ENCODE data around the gene RPS15. TPM values are rescaled to one million over a fixed set of nuclear protein-coding genes. Genes with fewer than 3 reads are reported as not detected.

Gene RPS15
- total and polyA plus RNA-seq, 9 of the 15 experiments (the other 6 are each of a cell fraction or from before 2014, with no cell fraction given) = 605 to 2,791 (median 957) TPM

DNA sequence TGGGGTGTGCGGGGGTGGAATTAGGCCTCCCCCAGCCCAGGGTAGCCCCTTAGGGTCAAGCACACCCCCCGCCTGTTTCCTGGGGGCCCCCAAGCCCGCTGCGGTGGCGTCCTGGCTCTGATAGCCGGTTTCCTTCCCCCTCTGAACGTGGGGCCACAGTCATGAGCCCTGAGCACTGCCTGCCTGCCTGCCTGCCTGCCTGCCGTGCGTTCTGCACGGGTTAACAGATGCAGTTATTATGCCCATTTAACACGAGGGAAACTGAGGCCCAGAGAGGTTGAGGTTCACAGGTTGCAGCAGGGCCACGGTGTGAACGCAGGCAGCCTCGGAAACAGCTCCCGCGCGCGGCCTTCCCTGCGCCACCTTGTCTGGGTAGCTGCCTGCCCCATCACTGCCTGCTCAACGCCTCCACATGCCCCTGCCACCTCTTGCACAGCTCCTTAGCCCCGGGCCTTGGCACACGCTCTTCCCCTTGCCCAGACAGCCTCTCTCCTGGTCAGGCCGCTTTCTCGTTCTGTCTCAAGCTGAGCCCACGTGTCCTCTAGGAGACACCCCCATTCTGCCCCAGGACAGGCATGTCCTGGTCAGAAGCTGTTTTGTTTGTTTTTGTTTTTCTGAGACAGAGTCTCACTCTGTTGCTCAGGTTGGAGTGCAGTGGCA lies 35.7 kb upstream of the RPS15 start:
- Histone ChIP-seq H3K4me2 (ENCODE audit: insufficient read depth, low read length) (no peak overlapping the region), H3K9ac (ENCODE audit: insufficient read depth in 1 of 2, low read depth in 2 of 2, low read length in 2 of 2) (peak overlapping the region in 1 of 2 experiments; percentile 81; a peak in 2 of 4 replicates), H3K4me1 (replicated peaks in 1 of 2; ENCODE audit: control insufficient read depth in 2 of 2, insufficient read depth in 2 of 2, low read length in 2 of 2) (peaks cover 7 to 61% of the 10 kb centered on the region in 2 experiments; a peak in 4 of 5 replicates), H3K27ac (ENCODE audit: extremely low read depth, low read depth, low read length) (no peak overlapping the region), H3K9me3 (replicated peaks; ENCODE audit: control insufficient read depth, insufficient read depth, low read depth, low read length) (no peaks in the 10 kb centered on the region), H3K4me3 (no peak overlapping the region), H3K79me2 (ENCODE audit: control insufficient read depth, insufficient read depth, low read length) (peaks cover 13% of the 10 kb centered on the region), H3K9me1 (ENCODE audit: control insufficient read depth, insufficient read depth, low read length) (no peaks in the 10 kb centered on the region), H3K27me3 (ENCODE audit: control insufficient read depth in 2 of 2, insufficient read depth in 2 of 2, low read length in 2 of 2) (no peaks in the 10 kb centered on the region), H2AFZ (ENCODE audit: low read depth, low read length) (no peak overlapping the region), H4K20me1 (replicated peaks; ENCODE audit: control insufficient read depth, insufficient read depth, low read length) (no peaks in the 10 kb centered on the region), H3K36me3 (ENCODE audit: control insufficient read depth, insufficient read depth, low read length) (peaks cover 8% of the 10 kb centered on the region; the same call in 1 of the 3 replicates)
- ChIA-PET CTCF (ENCODE audit: low intra/inter-chr PET ratio) (no interaction called here), POLR2A (interaction anchor here (0.6 to 1.9 kb wide), 4 partner anchors 8 to 447 kb away, joined by 3 to 7 read pairs (median 4); no protein-coding TSS in a partner anchor)
- no peak for DNase-seq (ENCODE audit: extremely low read depth in 1 of 4, low spot score in 3 of 4)
- intact Hi-C loops (cut with micrococcal nuclease) = no loop called here
- FAIRE-seq = peak; percentile 37
- BruUV-seq (replicated peaks) = no TSS peak
- no peak for TF ChIP-seq NR2C2 (CRISPR knock-in tag; IDR thresholded peaks at IDR 0.05)
- no peak for TF ChIP-seq NR2C2 (tag; IDR thresholded peaks at IDR 0.05)
- TF ChIP-seq ZBTB33 (CRISPR knock-in tag; IDR thresholded peaks at IDR 0.05) = peak; percentile 84
- peak; percentile 39 for TF ChIP-seq PCBP1 (IDR thresholded peaks at IDR 0.05; ENCODE audit: low read depth, low read length, poor library complexity, severe bottlenecking)
- no peak for TF ChIP-seq EP400 (IDR thresholded peaks at IDR 0.05)
- TF ChIP-seq, protein P1, sequence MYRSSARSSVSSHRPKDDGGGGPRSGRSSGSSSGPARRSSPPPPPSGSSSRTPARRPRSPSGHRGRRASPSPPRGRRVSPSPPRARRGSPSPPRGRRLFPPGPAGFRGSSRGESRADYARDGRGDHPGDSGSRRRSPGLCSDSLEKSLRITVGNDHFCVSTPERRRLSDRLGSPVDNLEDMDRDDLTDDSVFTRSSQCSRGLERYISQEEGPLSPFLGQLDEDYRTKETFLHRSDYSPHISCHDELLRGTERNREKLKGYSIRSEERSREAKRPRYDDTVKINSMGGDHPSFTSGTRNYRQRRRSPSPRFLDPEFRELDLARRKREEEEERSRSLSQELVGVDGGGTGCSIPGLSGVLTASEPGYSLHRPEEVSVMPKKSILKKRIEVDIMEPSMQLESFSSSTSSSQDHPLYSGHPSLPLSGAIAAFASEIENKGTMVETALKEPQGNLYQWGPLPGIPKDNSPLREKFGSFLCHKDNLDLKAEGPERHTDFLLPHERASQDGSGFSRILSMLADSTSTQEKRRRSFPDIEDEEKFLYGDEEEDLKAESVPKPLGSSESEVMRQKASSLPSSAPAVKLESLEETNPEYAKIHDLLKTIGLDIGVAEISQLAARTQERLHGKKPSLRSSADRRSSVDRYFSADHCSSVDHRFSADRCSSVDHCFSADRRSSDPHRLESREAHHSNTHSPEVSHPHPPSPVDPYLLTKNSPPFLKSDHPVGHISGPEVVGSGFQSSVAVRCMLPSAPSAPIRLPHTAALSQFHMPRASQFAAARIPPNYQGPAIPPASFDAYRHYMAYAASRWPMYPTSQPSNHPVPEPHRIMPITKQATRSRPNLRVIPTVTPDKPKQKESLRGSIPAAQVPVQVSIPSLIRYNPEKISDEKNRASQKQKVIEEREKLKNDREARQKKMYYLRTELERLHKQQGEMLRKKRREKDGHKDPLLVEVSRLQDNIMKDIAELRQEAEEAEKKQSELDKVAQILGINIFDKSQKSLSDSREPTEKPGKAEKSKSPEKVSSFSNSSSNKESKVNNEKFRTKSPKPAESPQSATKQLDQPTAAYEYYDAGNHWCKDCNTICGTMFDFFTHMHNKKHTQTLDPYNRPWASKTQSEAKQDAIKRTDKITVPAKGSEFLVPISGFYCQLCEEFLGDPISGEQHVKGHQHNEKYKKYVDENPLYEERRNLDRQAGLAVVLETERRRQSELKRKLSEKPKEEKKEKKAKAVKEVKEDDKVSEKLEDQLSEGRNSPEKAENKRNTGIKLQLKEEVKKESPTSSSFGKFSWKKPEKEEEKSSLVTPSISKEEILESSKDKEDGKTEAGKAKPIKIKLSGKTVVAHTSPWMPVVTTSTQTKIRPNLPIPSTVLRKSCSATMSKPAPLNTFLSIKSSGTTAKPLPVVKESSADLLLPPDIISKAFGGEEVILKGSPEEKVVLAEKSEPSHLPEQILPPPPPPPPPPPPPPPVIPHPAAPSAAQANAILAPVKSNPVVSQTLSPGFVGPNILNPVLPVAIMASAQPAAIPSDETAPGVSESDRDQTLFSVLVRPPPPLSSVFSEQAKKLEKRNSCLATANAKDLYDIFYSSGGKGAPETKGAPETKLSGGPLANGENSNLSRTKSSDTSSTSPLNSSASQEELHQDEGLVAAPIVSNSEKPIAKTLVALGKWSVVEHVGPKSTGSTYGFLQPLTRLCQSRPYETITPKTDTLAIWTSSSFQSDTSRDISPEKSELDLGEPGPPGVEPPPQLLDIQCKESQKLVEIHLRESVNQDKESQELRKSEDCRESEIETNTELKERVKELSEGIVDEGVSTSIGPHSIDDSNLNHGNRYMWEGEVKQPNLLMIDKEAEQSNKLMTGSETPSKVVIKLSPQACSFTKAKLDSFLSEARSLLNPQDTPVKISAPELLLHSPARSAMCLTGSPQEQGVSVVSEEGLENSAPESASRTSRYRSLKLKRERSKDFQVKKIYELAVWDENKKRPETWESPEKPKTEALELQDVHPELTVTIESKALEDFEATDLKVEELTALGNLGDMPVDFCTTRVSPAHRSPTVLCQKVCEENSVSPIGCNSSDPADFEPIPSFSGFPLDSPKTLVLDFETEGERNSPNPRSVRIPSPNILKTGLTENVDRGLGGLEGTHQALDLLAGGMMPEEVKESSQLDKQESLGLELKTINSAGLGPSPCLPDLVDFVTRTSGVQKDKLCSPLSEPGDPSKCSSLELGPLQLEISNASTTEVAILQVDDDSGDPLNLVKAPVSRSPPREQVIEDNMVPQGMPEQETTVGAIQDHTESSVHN (IDR thresholded peaks at IDR 0.05; ENCODE audit: borderline replicate concordance in 1 of 2, low read depth in 1 of 2) = no peak
- no peak for TF ChIP-seq HMG20B (CRISPR knock-in tag; IDR thresholded peaks at IDR 0.05)
- no peak for ATAC-seq
- 80% methylated on average over 19 of the region's 25 CpGs for WGBS (ENCODE audit: insufficient coverage, low coverage, missing lambda C conversion rate)
- in situ Hi-C loops (cut with MboI) = no loop called here

Measured in K562 (cell line).